ACC112 (cell line): ENCODE results near the gene KLHDC10.
A peak's percentile ranks its signal among the peaks of the same experiment; 100 is the strongest.

ENCODE experiments used
- H2AFZ ChIP-seq: fragments of 200-600 bp; sonication (generic); one replicate; pipeline ENCODE4 v1.6.0; 2017; ENCODE audit warnings: antibody characterized with exemption, low read length; ENCODE audit not compliant: unreplicated experiment
- H3K27ac ChIP-seq: fragments of 200-600 bp; sonication (generic); 2 replicates; pipeline ENCODE4 v1.5.1; 2014; ENCODE audit warnings: low read depth, mild to moderate bottlenecking, antibody characterized with exemption, low read length, moderate library complexity
- H3K27me3 ChIP-seq: fragments of 200-600 bp; sonication (generic); 2 replicates; pipeline ENCODE4 v1.6.1; 2014; ENCODE audit warnings: mild to moderate bottlenecking, antibody characterized with exemption, low read length, moderate library complexity, mixed read lengths; ENCODE audit not compliant: insufficient read depth
- H3K36me3 ChIP-seq: fragments of 200-600 bp; sonication (generic); 2 replicates; pipeline ENCODE4 v1.6.1; 2016; ENCODE audit warnings: mild to moderate bottlenecking, antibody characterized with exemption, low read length, moderate library complexity, mixed read lengths; ENCODE audit not compliant: insufficient read depth
- H3K4me1 ChIP-seq: fragments of 200-600 bp; sonication (generic); one replicate; pipeline ENCODE4 v1.6.1; 2016; ENCODE audit warnings: low read length, mixed read lengths; ENCODE audit not compliant: insufficient read depth, unreplicated experiment, control insufficient read depth
- H3K4me3 ChIP-seq: fragments of 200-600 bp; sonication (generic); 2 replicates; pipeline ENCODE4 v1.5.1; 2014; ENCODE audit warnings: mild to moderate bottlenecking, low read depth, low read length
- H3K79me2 ChIP-seq: fragments of 200-600 bp; sonication (generic); one replicate; pipeline ENCODE4 v1.6.0; 2016; ENCODE audit warnings: low read length; ENCODE audit not compliant: control insufficient read depth, unreplicated experiment, insufficient read depth

The KLHDC10 gene

GRCh38 chr7:130134106-130134636 is 63.8 kb downstream of the KLHDC10 start:
- H3K27ac ChIP-seq = no peak overlapping the region
- peaks cover 5% of the 10 kb centered on the region for H3K4me1 ChIP-seq
- no peaks in the 10 kb centered on the region for H3K79me2 ChIP-seq
- H3K4me3 ChIP-seq = no peak overlapping the region
- peaks cover 16% of the 10 kb centered on the region for H3K36me3 ChIP-seq
- no peaks in the 10 kb centered on the region for H3K27me3 ChIP-seq
- H2AFZ ChIP-seq = no peak overlapping the region

GRCh38 chr7:130134726-130135125 is 64.4 kb downstream of the KLHDC10 start:
- H3K36me3 ChIP-seq = peaks cover 12% of the 10 kb centered on the region
- H2AFZ ChIP-seq = no peak overlapping the region
- H3K4me3 ChIP-seq = no peak overlapping the region
- H3K4me1 ChIP-seq = peaks cover 5% of the 10 kb centered on the region
- no peaks in the 10 kb centered on the region for H3K79me2 ChIP-seq
- H3K27ac ChIP-seq = no peak overlapping the region
- no peaks in the 10 kb centered on the region for H3K27me3 ChIP-seq

GRCh38 chr7:130135208-130136205 is 65.2 kb downstream of the KLHDC10 start:
- Histone ChIP-seq H3K36me3 (peaks cover 8% of the 10 kb centered on the region), H3K79me2 (no peaks in the 10 kb centered on the region), H3K4me3 (no peak overlapping the region), H3K27me3 (no peaks in the 10 kb centered on the region), H3K4me1 (peaks cover 5% of the 10 kb centered on the region), H2AFZ (no peak overlapping the region), H3K27ac (no peak overlapping the region)

GRCh38 chr7:130136579-130137167 is 66.3 kb downstream of the KLHDC10 start:
- Histone ChIP-seq H3K27ac (no peak overlapping the region), H2AFZ (no peak overlapping the region), H3K4me1 (peaks cover 5% of the 10 kb centered on the region), H3K4me3 (no peak overlapping the region), H3K36me3 (peaks cover 6% of the 10 kb centered on the region; the same call in 1 of the 2 replicates), H3K79me2 (no peaks in the 10 kb centered on the region), H3K27me3 (no peaks in the 10 kb centered on the region)

- Histone ChIP-seq H3K27ac (no peak overlapping the region), H3K79me2 (no peaks in the 10 kb centered on the region), H3K27me3 (no peaks in the 10 kb centered on the region), H3K4me3 (no peak overlapping the region), H3K36me3 (peaks cover 6% of the 10 kb centered on the region; the same call in 1 of the 2 replicates), H3K4me1 (peaks cover 5% of the 10 kb centered on the region), H2AFZ (no peak overlapping the region)
Measured at GRCh38 chr7:130137207-130137606, 66.9 kb downstream of the KLHDC10 start.

- Histone ChIP-seq H3K4me3 (no peak overlapping the region), H3K4me1 (peaks cover 9% of the 10 kb centered on the region), H3K27me3 (no peaks in the 10 kb centered on the region), H3K27ac (no peak overlapping the region), H3K79me2 (no peaks in the 10 kb centered on the region), H2AFZ (no peak overlapping the region), H3K36me3 (peaks cover 6% of the 10 kb centered on the region; the same call in 1 of the 2 replicates)
Measured at GRCh38 chr7:130139193-130139960, 69.0 kb downstream of the KLHDC10 start.

- no peak overlapping the region for H3K27ac ChIP-seq
- no peak overlapping the region for H2AFZ ChIP-seq
- no peaks in the 10 kb centered on the region for H3K27me3 ChIP-seq
- peaks cover 13% of the 10 kb centered on the region for H3K4me1 ChIP-seq
- 0 out of 2 replicates have a peak, but pooled peaks cover 3% of the 10 kb centered on the region for H3K36me3 ChIP-seq
- no peaks in the 10 kb centered on the region for H3K79me2 ChIP-seq
- 0 out of 2 replicates have a peak overlapping the region, but pooled peaks have one; percentile 60 for H3K4me3 ChIP-seq
Measured at GRCh38 chr7:130140551-130141160, 70.3 kb downstream of the KLHDC10 start.

GRCh38 chr7:130141161-130141883 is 71.0 kb downstream of the KLHDC10 start:
- Histone ChIP-seq H2AFZ (peak overlapping the region; percentile 32), H3K27ac (peak overlapping the region; percentile 47; the same call in 1 of the 2 replicates), H3K27me3 (no peaks in the 10 kb centered on the region), H3K4me1 (peaks cover 11% of the 10 kb centered on the region), H3K79me2 (no peaks in the 10 kb centered on the region), H3K36me3 (0 out of 2 replicates have a peak, but pooled peaks cover 3% of the 10 kb centered on the region), H3K4me3 (peak overlapping the region; percentile 60)

- Histone ChIP-seq H2AFZ (no peak overlapping the region), H3K4me3 (peak overlapping the region; percentile 60)
Measured at GRCh38 chr7:130141884-130142653, 71.7 kb downstream of the KLHDC10 start.

More at GRCh38 chr7:130141884-130142653, 71.7 kb downstream of the KLHDC10 start:
- peaks cover 11% of the 10 kb centered on the region for H3K4me1 ChIP-seq
- H3K27me3 ChIP-seq = no peaks in the 10 kb centered on the region
- H3K36me3 ChIP-seq = no peaks in the 10 kb centered on the region
- no peak overlapping the region for H3K27ac ChIP-seq
- no peaks in the 10 kb centered on the region for H3K79me2 ChIP-seq
